GM18520 (cell line): ENCODE data around the gene OR6K2.
"Not testable (repeated sequence)": the region's sequence is repeated elsewhere in the genome, so short reads cannot be mapped to it uniquely, and the experiment has no call there.

Experiments
- ATAC-seq: cut with Tn5 transposase; IDR thresholded peaks from one replicate; pipeline ENCODE4 v1.9.1; 2021; ENCODE audit not compliant: unreplicated experiment

The OR6K2 gene

GRCh38 chr1:158700552-158700951, at the start of gene OR6K2:
OR6K2 (minus strand) TSS chr1:158700652; CDS start chr1:158700652, 0 bp downstream.
- ATAC-seq = no peak

- no peak for ATAC-seq
These were observed 35.4 kb upstream of the OR6K2 start for GRCh38 chr1:158735848-158736247.

GRCh38 chr1:158732524-158732923, 32.1 kb upstream of the OR6K2 start:
- no peak for ATAC-seq

GRCh38 chr1:158731707-158732106, 31.3 kb upstream of the OR6K2 start:
- ATAC-seq = no peak

- no peak for ATAC-seq
These were observed 30.0 kb upstream of the OR6K2 start for GRCh38 chr1:158730453-158730852.

- ATAC-seq = no peak
These were observed 28.2 kb upstream of the OR6K2 start for GRCh38 chr1:158728510-158729225.

GRCh38 chr1:158724442-158724841, 24.0 kb upstream of the OR6K2 start:
- ATAC-seq = no peak

- ATAC-seq = no peak
These were observed 20.2 kb upstream of the OR6K2 start, which contains the start of gene OR6K3 for GRCh38 chr1:158720620-158721019. OR6K3 (minus strand) TSS chr1:158720720; CDS start chr1:158718115, 2,605 bp downstream.

- no peak for ATAC-seq
These were observed 19.2 kb upstream of the OR6K2 start for GRCh38 chr1:158719664-158720063.

- ATAC-seq = no peak
These were observed 16.9 kb upstream of the OR6K2 start for GRCh38 chr1:158717344-158717743.

- ATAC-seq = no peak
These were observed 15.9 kb upstream of the OR6K2 start for GRCh38 chr1:158716335-158716734.

GRCh38 chr1:158714754-158715153, 14.3 kb upstream of the OR6K2 start:
- ATAC-seq = no peak

- no peak for ATAC-seq
These were observed 10.6 kb upstream of the OR6K2 start for GRCh38 chr1:158711098-158711497.

- no peak for ATAC-seq
These were observed 5.6 kb upstream of the OR6K2 start for GRCh38 chr1:158706096-158706495.

GRCh38 chr1:158694596-158694995, 5.9 kb downstream of the OR6K2 start:
- no peak for ATAC-seq

GRCh38 chr1:158692356-158692755, 8.1 kb downstream of the OR6K2 start:
- no peak for ATAC-seq

- no peak for ATAC-seq
These were observed 8.5 kb downstream of the OR6K2 start for GRCh38 chr1:158691907-158692306.

- not testable (repeated sequence) for ATAC-seq
These were observed 9.3 kb downstream of the OR6K2 start for GRCh38 chr1:158691149-158691548.

- no peak for ATAC-seq
These were observed 10.6 kb downstream of the OR6K2 start for GRCh38 chr1:158689875-158690274.

GRCh38 chr1:158689110-158689509, 11.3 kb downstream of the OR6K2 start:
- no peak for ATAC-seq

GRCh38 chr1:158688343-158688742, 12.1 kb downstream of the OR6K2 start:
- ATAC-seq = not testable (repeated sequence)

GRCh38 chr1:158687037-158687436, 13.4 kb downstream of the OR6K2 start:
- no peak for ATAC-seq
